IMR-90 (cell line): Measurements from ENCODE around the gene OBI1. TPM values are rescaled to one million over a fixed set of nuclear protein-coding genes. Genes with fewer than 3 reads are reported as not detected.

ENCODE experiments used
- ATAC-seq: fragments of 200-7000 bp; cut with Tn5 transposase; 2 replicates; pipeline ENCODE4 v1.9.1; 2020; ENCODE audit warnings: low read depth, mild to moderate bottlenecking, moderate library complexity
- BruUV-seq: library from RNA; stranded (reverse); fragments of 400-500 nt; replicated peaks from 2 replicates; lab custom pipeline; 2021; lab: Mats Ljungman, UMichigan
- CTCF ChIA-PET: fragments of 300-600 bp; formaldehyde crosslinking; extraction: SDS; loops from one replicate; lab custom pipeline; 2021; ENCODE audit warnings: antibody characterized with exemption; lab: Yijun Ruan, JAX
- POLR2A ChIA-PET: fragments of 300-600 bp; sonication (Branson Sonifier 250); formaldehyde crosslinking; loops from one replicate; lab custom pipeline; 2022; ENCODE audit warnings: antibody characterized with exemption; ENCODE audit not compliant: unreplicated experiment; lab: Charles Lee
- DNase-seq: peaks from one replicate; pipeline ENCODE4 v3.0.0; 2013
- H2AFZ ChIP-seq: replicated peaks from 2 replicates; pipeline ENCODE3; 2013; ENCODE audit warnings: low read length, mild to moderate bottlenecking; ENCODE audit not compliant: poor library complexity
- H2AK5ac ChIP-seq: 2 replicates; pipeline ENCODE4 v1.6.1; 2013; ENCODE audit warnings: low read depth, low read length, inconsistent platforms
- H2AK9ac ChIP-seq: replicated peaks from 2 replicates; pipeline ENCODE3; 2013; ENCODE audit warnings: mild to moderate bottlenecking, low read depth, low read length, moderate library complexity; ENCODE audit not compliant: poor library complexity
- H2BK120ac ChIP-seq: 2 replicates; pipeline ENCODE4 v1.6.1; 2013; ENCODE audit warnings: low read depth, low read length, inconsistent platforms
- H2BK15ac ChIP-seq: 3 replicates; pipeline ENCODE4 v1.6.1; 2013; ENCODE audit warnings: low read depth, low read length, inconsistent platforms
- H2BK20ac ChIP-seq: 2 replicates; pipeline ENCODE4 v1.6.1; 2013; ENCODE audit warnings: low read depth, mild to moderate bottlenecking, inconsistent platforms, low read length, moderate library complexity
- H2BK5ac ChIP-seq: 2 replicates; pipeline ENCODE4 v1.6.1; 2013; ENCODE audit warnings: mild to moderate bottlenecking, low read depth, low read length, inconsistent platforms; ENCODE audit not compliant: poor library complexity, severe bottlenecking
- H3K14ac ChIP-seq: replicated peaks from 2 replicates; pipeline ENCODE4 v1.6.1; 2013; ENCODE audit warnings: low read depth, low read length, inconsistent platforms
- H3K18ac ChIP-seq: 2 replicates; pipeline ENCODE4 v1.6.1; 2013; ENCODE audit warnings: low read depth, low read length, control low read depth
- H3K23ac ChIP-seq: 2 replicates; pipeline ENCODE4 v1.6.1; 2013; ENCODE audit warnings: low read depth, low read length, inconsistent platforms
- H3K27ac ChIP-seq: 2 replicates; pipeline ENCODE4 v1.5.1; 2013; ENCODE audit warnings: mild to moderate bottlenecking, control low read depth, low read length; ENCODE audit not compliant: insufficient read depth
- H3K27me3 ChIP-seq: 2 replicates; pipeline ENCODE4 v1.6.1; 2013; ENCODE audit warnings: low read length; ENCODE audit not compliant: control insufficient read depth, insufficient read depth
- H3K36me3 ChIP-seq: 2 replicates; pipeline ENCODE4 v1.6.1; 2013; ENCODE audit warnings: low read length, mixed read lengths; ENCODE audit not compliant: control insufficient read depth, insufficient read depth
- H3K4ac ChIP-seq: 2 replicates; pipeline ENCODE4 v1.6.1; 2013; ENCODE audit warnings: low read depth, low read length, inconsistent platforms
- H3K4me1 ChIP-seq: 2 replicates; pipeline ENCODE4 v1.6.1; 2013; ENCODE audit warnings: low read length, mixed read lengths; ENCODE audit not compliant: control insufficient read depth, insufficient read depth
- H3K4me2 ChIP-seq: 2 replicates; pipeline ENCODE4 v1.6.1; 2013; ENCODE audit warnings: low read depth, mild to moderate bottlenecking, control low read depth, low read length, moderate library complexity
- H3K4me3 ChIP-seq: 2 replicates; pipeline ENCODE4 v1.5.1; 2013; ENCODE audit warnings: low read depth, mild to moderate bottlenecking, control low read depth, low read length, moderate library complexity; ENCODE audit not compliant: insufficient read depth
- H3K56ac ChIP-seq: 2 replicates; pipeline ENCODE4 v1.6.1; 2013; ENCODE audit warnings: low read length, inconsistent platforms; ENCODE audit not compliant: insufficient read depth; ENCODE audit errors: extremely low read depth
- H3K79me1 ChIP-seq, 2 experiments: 2 replicates each; pipeline ENCODE4 v1.6.1; 2013; ENCODE audit warnings: low read length in 2 of 2, inconsistent platforms in 1 of 2, low read depth in 1 of 2
- H3K9ac ChIP-seq: 2 replicates; pipeline ENCODE4 v1.6.1; 2013; ENCODE audit warnings: low read depth, low read length, control low read depth
- H3K9me1 ChIP-seq: 2 replicates; pipeline ENCODE4 v1.6.1; 2013; ENCODE audit warnings: low read length, inconsistent platforms; ENCODE audit not compliant: insufficient read depth
- H3K9me3 ChIP-seq: 2 replicates; pipeline ENCODE4 v1.6.1; 2013; ENCODE audit warnings: low read length; ENCODE audit not compliant: control insufficient read depth, insufficient read depth
- H4K20me1 ChIP-seq: 2 replicates; pipeline ENCODE4 v1.6.1; 2013; ENCODE audit warnings: low read length, inconsistent platforms; ENCODE audit not compliant: insufficient read depth
- H4K5ac ChIP-seq: 2 replicates; pipeline ENCODE4 v1.6.1; 2013; ENCODE audit warnings: mild to moderate bottlenecking, low read depth, low read length, control low read depth
- H4K8ac ChIP-seq, 2 experiments: 2 replicates each; pipeline ENCODE4 v1.6.1; 2013; ENCODE audit warnings: low read depth in 2 of 2, low read length in 2 of 2, control low read depth in 1 of 2, inconsistent platforms in 1 of 2
- H4K91ac ChIP-seq: 2 replicates; pipeline ENCODE4 v1.6.1; 2013; ENCODE audit warnings: low read depth, low read length, inconsistent platforms; ENCODE audit not compliant: insufficient read depth
- BHLHE40 ChIP-seq: fragments of 150-350 bp; IDR thresholded peaks from 2 replicates; pipeline ENCODE4 v1.6.1; 2016; ENCODE audit warnings: mild to moderate bottlenecking, low read depth, low read length
- WGBS, 2 experiments: methylation state at CpG; one replicate each; pipeline versions ENCODE4 v1.1.5 to v1.1.7; 2013; ENCODE audit warnings: missing lambda C conversion rate in 2 of 2; ENCODE audit not compliant: insufficient read length in 1 of 2; ENCODE audit errors: extremely low coverage in 2 of 2; 5-methylcytosine and 5-hydroxymethylcytosine counted together
- dilution Hi-C: fragments of 300-500 bp; cut with HindIII; formaldehyde crosslinking; loops from one replicate; pipeline ENCODE4 v1.14.3; 2018; ENCODE audit warnings: low sequenced_read_pairs; ENCODE audit not compliant: unreplicated experiment
- in situ Hi-C: fragments of 300-500 bp; cut with MboI; formaldehyde crosslinking; loops from 3 replicates; pipeline ENCODE4 v1.14.3; 2019; ENCODE audit warnings: low sequenced_read_pairs, inconsistent platforms, mixed read lengths
- intact Hi-C: fragments of 100-400 bp; cut with micrococcal nuclease; formaldehyde crosslinking; loops from 2 replicates; pipeline ENCODE4 v1.10.0; 2022
- polyA plus RNA-seq, 3 experiments: library from polyadenylated mRNA; depleted of rRNA; stranded (reverse); fragments of >200 nt; gene quantifications; 2 replicates each; pipeline ENCODE4 v1.2.3, GENCODE V29; 2012; ENCODE audit warnings: low replicate concordance in 1 of 3
- total RNA-seq: library from RNA; depleted of rRNA; stranded (reverse); fragments of >200 nt; gene quantifications from 2 replicates; pipeline ENCODE4 v1.2.3, GENCODE V29; 2012

OBI1 gene
- total and polyA plus RNA-seq, 2 of the 4 experiments (the other 2 are of a cell fraction), result 4.4 to 11.8 TPM

GRCh38 chr13:78674638-78675037 is 15.7 kb upstream of the OBI1 start:
- H3K79me1 ChIP-seq, result no peaks in the 10 kb centered on the region
- H2AK5ac ChIP-seq, result no peak overlapping the region
- no peak overlapping the region for H3K56ac ChIP-seq
- H2BK5ac ChIP-seq, result no peak overlapping the region
- ChIA-PET CTCF (no interaction called here), POLR2A (no interaction called here)
- no peaks in the 10 kb centered on the region for H3K4me1 ChIP-seq
- no peaks in the 10 kb centered on the region for H3K36me3 ChIP-seq
- H3K14ac ChIP-seq, result no peak overlapping the region
- peaks cover 4% of the 10 kb centered on the region for H3K27me3 ChIP-seq
- H4K20me1 ChIP-seq, result no peaks in the 10 kb centered on the region
- H4K91ac ChIP-seq, result no peak overlapping the region
- no peak overlapping the region for H3K27ac ChIP-seq
- intact Hi-C loops, result no loop called here
- no peak overlapping the region for H3K4me3 ChIP-seq
- WGBS, 2 experiments, result 17% methylated on average over 1 of the region's 1 CpG; no CpG with 5 or more reads in 1 of the 2 experiments
- no peak overlapping the region for H2AK9ac ChIP-seq
- dilution Hi-C loops, result no loop called here
- no peak overlapping the region for H4K5ac ChIP-seq
- H3K4ac ChIP-seq, result no peak overlapping the region
- no peak for TF ChIP-seq BHLHE40
- H3K23ac ChIP-seq, result no peak overlapping the region
- no peak overlapping the region for H3K18ac ChIP-seq
- H2AFZ ChIP-seq, result no peak overlapping the region
- BruUV-seq, result no TSS peak
- no peak overlapping the region for H3K4me2 ChIP-seq
- H3K9me3 ChIP-seq, result no peaks in the 10 kb centered on the region
- in situ Hi-C loops, result no loop called here
- no peak overlapping the region for H2BK15ac ChIP-seq
- no peak overlapping the region for H4K8ac ChIP-seq
- ATAC-seq (no peak), DNase-seq (no peak)
- no peak overlapping the region for H3K9ac ChIP-seq
- H2BK120ac ChIP-seq, result no peak overlapping the region
- no peak overlapping the region for H2BK20ac ChIP-seq
- no peaks in the 10 kb centered on the region for H3K9me1 ChIP-seq
